DMS53 treated with DMSO at 0.1 percent for 48 hours (cell line): ENCODE results near the gene PRKD2.

Experiments
- DNase-seq: peaks from one replicate; lab custom pipeline; 2025; ENCODE audit not compliant: unreplicated experiment; lab: John Stamatoyannopoulos, UW

The PRKD2 gene

DNA sequence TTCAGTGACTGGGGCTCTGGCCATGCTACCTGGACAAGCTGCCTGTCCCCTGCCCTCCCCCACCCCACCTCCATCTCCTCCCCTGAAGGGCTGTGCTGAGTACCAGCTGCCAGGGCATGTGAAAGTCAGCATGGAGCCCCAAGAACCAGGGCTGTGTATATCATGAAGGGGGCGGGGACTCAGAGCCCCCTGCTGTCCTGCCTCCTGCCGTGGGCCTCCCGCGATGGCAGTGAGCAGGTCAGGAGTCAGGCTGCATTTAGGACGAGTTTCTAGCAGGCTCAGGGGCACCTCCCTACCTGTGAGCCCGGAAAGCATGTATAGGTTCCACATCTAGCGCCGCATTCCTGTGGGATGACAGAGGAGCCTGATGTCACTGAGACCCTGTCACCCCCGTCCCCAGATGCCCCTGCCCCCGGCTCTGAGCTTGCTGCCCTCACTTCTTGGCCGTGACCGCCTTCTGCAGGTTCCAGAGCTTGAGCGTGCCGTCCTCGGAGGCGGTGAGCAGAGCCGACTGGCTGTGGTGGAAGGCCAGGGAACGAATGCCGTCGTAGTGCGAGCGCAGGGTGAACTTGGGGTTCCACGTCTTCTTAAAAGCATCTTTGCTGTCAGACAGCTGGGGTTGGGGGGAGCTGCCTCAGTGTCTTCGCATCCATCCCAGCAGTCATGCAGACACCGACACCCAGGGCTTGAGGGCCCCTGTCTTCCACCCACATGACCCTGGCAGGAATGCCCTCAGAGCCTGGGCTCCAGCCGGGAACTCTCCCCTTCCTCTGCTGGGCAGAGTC is 8.3 kb upstream of the PRKD2 start:
- no peak for DNase-seq

DNA sequence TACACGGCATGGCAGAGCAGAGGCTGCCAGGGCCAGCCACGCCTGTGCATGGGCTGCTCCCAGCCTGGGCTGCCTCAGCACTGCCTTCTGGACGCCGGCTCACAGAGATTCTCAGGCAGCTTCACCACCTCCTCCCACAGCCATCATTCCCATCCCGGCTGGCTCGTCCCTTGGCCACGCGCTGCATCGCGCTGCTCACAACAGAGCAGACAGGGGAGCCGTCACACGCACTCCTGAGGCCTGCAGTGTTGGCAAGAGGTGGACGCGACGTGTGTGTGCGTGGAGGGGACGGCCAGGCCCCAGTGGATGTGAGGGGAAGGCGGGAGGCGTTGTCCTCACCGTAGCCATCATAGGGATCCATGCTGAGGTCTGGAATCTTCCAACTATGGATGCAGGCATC is 7.6 kb upstream of the PRKD2 start:
- no peak for DNase-seq

DNA sequence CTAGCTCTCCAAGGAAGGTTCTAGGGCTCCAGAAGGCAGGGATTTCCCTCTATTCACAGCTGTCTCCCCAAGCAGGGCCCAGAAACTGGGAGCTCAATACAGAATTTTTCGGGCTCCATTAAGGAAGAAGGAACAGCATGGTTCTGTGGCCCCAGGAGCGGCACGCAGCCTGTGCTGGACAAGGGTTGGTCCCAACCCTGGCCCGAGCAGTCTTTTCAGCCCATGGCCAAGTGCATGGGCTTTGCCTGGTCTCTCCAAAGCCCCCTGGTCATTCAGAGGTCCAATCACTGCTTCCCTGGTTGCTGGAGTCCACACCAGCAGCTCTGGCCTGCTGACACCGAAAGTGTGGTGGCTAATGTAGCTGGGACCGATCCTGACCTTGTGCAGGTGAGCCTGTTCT is 6.6 kb upstream of the PRKD2 start:
- DNase-seq = no peak

DNA sequence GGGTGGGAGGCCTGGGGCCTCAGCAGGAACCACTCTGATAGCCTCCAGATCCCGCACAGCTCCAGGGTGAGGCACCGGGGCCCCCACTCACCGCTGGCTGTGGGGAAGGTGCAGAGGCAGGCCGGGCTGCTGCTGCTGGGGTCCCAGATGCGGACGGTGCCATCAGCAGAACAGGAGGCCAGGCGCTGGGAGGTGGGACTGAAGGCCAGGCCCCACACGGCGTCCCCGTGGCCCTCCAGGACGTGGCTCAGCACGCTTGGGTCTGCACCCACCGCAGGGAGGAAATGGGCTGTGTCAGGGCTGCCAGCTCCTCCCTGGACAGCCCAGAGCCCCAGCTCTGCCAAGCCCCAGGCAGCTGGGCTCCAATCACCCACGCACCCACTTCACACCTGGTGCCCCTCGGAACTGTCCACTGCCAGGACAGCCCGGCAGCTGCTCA is 6.1 kb upstream of the PRKD2 start:
- DNase-seq = no peak

DNA sequence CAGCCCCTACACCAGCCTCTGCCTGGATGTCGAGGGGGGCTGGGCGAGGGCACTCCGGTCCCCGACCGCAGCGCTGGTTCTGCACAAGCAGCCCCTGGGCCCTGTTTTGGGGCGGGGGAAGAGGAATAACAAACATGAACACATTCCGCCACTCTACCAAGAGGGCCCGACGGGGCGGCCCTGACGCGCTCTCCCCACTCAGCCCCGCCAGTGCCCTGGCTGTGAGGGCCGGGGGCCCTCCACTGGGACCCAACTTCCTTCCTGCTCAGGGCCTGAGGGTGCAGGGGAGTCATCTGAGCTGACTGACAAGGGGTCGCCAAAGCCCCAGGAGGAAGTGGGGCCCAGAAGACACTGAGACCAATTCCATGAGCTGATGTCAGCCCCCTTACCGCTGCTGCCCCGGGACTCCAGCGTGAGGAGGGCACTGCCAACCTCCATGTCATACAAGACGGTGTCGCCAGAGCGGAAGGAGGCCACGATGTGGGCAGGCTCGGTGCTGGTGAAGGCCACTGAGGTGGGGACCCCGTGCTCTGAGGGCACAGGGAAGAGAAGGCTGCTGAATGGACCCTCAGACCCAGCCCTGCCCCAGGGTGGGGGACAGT is 5.6 kb upstream of the PRKD2 start:
- no peak for DNase-seq

DNA sequence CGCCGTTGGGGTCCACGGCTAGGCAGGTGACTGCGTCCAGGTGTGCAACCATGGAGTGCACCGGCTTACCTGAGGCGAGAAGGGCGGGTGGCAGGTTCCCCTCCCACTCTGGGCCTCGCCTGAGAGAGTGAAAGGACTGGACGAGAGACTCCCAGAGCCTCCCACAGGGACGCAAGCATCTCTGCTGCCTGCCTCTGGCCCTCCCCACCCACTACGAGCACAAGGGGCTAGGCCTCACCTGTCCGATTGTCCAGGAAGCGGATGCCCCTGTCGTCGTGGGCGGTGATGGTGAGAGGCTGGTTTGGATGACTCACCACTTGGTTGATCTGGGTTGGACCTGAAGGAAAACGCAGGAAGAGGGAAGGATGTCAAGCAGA is 5.1 kb upstream of the PRKD2 start:
- no peak for DNase-seq

DNA sequence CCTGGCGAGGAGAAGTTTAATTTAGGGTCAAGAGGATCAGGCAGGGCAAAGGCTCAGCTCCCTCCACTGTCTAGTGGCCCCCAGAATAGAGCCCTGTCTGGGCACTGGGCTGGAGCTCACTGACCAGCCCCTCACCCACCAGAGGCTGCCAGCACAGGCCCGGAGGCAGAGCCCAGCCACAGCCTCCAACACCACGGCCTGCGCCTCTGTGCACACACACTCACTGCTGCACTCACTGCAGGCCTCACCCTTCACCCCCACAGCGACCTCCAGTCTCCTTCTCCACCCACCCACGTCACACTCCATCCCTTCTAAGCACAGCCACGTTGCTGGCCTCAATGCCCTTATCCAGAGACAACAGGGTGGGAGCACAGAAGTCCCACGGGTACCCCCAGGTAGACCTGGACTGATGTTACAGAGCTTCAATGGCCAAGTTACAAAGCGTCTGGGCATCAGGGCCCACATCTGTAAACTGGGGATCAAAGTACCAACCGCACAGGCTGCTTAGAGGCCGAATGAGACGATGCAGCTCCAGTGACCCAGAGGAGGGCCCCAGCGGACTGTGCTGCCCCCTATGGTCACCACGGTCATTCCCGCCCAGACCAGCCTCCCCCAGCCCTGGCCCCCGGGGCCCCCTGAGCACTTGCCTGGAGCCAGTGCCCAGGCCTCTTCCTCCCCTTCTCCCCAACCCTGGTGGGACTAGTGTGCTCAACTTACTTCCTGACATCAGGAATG is 4.5 kb upstream of the PRKD2 start:
- no peak for DNase-seq

DNA sequence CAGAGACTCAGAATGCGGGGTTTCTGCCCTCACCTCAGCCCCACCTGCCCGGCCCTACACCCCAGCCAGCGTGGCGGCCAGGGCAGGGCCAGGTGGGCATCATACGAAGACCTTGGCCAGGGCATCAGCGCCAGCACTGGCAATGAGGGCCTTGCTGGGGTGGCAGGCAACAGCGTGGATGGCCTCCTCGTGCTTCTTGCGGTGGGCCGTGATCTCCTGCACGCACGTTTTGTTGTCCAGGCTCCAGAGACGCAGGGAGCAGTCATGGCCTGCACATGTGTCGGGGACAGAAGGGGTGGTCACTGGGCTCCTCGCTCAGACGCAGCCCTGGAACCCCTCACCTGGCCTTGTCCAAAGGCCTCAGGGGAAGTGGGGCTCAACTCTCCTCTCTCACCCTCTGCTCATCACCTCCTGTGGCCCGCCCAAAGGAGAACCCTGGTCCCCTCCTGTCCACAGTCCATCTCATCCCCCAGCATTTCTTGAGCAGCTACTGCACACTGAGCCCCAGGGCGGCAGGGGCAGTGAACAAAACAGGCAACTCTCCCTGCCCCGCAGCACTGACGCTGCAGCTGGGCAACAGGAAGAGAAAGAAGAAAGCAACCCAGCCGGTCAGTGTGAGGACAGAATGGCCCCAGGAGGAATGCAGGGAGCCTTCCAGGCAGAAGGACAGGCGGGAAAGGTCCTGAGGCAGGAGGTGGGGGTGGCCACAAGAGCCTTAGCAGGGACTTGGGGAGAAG is 3.8 kb upstream of the PRKD2 start:
- no peak for DNase-seq

DNA sequence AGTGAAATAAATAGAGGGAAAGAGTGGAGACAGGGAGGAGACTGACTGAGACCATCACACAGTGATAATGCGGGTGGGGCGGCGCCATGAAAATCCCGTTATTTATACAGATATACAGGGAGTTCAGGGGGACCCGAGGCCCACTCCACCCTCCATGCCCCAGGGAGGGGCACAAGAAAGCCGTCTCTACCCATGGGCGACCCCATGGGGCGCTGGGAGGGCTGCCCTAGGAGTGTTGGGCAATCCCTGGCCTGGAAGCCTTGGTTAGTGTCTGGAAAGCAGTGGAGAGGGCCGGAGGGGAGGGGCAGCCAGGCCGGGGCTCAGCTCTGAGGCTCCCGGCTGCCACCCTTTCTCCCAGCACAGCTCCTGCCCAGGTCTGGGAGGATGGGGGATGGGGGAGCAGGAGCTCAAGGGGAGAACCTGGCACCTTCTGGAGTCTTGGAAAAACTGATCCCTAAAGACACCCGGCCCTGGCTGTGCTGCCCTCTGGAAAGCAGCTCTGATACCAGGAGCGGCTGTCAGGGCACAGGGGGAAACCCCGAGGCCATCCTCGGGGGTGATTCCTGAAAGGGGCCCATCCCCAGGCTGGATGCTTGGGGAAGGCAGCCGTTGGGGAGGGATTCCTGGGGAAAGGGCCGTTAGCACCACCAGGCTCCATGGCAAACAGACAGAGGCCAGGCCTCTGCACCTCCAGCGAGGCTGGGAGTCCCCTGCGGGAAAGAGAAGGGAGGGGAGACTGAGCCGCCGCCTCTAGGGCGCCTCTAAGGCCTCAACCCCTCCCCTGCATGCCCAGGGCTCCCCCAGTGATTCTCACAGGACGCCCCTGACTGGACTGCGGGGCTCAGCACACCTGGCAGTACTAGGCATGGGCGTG is 3.0 kb upstream of the PRKD2 start:
- DNase-seq = no peak

DNA sequence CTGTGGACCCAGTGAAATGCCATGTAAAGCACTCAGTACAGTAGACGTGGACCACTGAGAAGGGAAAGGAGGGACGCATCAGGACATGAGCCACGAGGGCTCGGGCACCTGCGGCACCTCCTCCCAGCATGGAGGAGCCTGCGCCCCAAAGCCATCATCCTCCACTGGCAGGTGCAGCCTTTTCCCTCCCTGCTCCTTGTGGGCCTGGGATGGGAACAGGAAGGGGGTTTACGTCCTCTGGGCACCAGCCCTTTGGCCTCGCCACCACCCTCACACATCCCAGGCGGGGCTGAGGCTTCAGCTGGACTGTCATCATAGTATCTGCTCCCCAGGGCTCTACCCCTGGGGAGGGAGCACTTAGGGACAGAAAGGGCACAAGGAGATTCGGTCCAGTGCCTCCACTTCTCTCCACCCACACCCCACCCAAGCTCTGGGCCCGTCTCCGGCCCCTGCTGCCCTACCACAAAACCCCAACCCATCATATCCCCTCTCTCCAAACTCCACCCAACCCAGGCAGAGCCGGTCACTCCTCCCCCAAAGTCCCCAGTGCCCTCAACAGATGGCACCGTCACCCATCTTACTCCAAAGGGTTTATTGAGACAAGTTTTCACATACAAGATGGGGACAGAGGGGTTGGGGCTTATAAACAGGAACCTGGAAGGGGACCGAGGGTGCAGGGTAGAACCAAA is 2.2 kb upstream of the PRKD2 start:
- no peak for DNase-seq

DNA sequence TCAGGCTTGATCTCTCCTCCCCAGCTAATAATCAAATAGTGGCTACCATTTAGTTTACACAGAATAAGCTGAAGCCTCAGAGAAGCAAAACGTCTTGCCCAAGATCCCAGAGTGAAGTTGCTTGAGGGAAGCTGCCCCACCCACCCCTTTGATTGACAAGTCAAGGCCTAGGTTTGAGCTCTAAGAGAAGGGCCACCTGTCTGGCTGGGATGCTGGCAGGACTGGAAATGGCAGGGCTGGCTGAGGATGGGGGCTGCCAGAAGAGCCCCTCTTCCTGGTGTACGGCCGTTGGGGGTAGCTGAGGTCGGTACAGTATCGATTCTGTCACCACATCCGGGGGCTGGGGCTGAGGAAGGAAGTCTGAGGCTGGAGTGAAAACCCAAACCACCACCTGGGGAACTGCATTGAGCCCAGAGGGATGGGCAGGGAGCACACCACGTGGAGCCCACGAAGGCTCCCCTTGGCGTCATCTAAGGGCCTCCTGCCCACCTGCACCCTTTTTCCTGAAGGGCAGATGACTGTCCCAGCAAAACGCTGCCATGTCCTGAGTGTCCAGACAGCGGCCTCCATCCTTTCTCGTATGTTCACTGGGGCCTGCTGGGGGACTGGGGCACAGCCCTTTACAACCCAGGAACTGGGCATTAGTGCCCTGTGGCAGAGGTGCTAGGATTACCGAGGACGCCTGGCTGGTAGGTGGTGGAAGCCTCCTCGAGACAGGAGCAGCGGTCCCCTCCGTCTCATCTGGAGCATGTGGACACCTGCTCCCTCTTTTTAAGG is 1.4 kb upstream of the PRKD2 start:
- DNase-seq = peak; percentile 35

DNA sequence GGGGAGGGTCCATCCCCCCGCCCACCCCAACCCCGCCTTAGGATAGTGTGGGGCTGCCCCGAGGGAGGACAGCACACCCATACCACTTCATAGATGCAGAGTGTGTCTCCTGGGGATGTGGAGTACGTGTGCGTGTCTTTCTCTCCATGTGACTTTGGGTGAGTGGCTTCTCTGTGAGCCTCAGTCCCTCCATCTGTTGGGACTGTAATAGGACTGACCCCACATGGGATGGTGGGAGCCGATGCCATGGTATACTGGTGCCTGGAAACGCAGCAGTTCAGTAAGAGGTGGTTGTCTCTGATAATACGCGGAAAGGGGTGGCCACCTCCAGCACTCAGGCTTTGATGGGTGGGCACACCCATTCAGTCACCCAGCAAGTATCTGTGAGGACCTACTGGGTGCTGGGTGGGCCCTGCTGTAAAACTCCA is 816 bp upstream of the PRKD2 start:
- peak; percentile 14 for DNase-seq

DNA sequence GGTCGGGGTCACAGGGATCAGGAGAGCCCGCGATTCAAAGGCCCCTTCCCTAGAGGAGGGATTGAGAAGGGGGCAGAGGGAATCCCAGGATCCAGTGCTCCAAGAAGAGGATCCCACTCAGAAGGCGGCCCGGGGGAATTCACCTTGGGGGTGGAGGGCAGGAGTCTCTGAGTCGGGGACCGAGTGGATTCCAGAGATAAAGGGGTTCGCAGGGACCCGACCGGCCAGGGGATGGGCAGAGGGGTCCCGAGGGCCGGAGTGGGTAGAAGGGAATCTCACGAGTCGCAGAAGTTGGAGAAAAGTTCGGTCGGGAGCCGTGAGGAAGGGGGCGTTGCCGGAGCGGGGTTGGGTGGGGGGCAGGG is 261 bp downstream of the PRKD2 start:
- no peak for DNase-seq

DNA sequence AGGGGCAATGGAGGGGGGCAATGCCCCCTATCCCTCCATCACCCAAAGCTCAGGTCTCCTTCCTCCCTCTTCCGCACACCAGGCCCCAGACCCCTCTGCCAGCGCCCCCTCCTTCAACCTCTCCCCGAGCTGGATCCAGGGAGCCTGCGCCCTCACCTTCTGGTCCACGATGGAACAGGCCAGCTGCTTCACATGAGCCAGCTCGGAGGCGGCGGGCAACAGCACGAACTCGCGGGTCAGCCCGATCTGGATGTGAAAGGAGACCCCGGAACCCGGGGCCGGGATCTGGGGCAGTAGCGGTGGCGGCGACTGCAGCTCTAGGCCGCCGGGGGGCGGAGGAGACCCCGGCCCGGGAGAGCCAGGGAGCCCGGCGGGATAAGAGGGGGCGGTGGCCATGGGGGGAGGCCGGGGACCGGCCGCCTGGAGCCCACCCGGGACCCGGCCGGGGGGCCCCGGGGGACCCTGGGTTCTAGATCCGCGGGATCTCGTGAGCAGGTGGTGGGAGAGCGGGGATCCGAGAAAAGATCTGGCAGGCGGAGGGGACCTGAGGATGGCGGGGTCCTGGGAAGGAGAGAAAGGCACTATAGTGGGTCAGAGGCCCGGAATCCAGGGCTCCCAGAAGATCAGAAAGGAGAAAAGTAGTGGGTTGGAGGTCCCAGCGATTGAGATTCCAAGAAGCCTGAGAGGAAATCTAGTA is 791 bp downstream of the PRKD2 start:
- no peak for DNase-seq

DNA sequence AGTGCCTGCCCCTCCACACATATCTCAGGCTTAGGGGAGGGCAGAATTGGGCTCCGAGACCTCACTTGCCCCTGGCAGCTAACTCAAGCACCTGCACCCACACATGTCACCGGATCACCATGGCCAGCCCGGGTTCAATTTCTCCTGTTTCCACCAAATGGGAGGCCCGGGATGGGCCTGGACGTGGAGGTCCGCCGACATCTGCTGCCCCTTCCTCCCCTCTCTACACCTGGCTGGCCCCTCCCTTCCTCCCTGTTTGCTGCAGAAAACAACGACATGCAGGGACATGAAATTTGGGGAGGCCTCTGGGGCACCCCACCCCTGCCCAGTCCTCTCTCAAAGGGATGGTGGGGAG is 1.3 kb downstream of the PRKD2 start:
- no peak for DNase-seq

DNA sequence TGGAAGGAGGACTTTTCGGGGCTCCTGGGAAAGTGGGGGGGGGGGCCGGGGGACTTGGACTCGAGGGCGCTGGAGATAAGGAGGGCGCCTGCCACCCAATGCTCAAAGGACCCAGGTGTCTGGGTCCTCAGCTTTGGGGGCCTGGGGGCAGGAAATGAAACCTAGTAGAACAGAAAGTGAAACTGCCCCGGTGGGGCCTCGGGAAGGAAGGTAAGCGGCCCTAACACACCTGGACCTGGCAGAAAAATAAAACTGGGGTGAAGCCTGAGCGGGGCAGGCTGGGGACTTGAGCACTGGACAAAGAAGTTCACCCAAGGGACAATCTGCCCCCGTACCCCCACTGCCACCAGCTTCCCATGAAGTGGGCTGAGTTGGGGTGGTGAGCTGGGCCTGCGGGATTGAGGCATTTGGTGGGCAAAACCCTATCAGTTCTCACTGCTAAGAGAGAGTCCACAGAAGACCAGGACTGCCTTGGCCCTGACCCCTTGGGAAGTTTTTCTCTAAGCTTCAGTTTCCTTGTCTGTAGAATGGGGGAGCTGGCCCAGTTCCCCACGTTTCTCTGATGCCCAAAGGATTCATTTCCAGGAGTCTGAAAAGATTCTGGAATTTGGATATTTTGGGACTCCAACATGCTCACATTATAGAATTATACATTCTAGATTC is 2.3 kb downstream of the PRKD2 start:
- peak; percentile 68 for DNase-seq

DNA sequence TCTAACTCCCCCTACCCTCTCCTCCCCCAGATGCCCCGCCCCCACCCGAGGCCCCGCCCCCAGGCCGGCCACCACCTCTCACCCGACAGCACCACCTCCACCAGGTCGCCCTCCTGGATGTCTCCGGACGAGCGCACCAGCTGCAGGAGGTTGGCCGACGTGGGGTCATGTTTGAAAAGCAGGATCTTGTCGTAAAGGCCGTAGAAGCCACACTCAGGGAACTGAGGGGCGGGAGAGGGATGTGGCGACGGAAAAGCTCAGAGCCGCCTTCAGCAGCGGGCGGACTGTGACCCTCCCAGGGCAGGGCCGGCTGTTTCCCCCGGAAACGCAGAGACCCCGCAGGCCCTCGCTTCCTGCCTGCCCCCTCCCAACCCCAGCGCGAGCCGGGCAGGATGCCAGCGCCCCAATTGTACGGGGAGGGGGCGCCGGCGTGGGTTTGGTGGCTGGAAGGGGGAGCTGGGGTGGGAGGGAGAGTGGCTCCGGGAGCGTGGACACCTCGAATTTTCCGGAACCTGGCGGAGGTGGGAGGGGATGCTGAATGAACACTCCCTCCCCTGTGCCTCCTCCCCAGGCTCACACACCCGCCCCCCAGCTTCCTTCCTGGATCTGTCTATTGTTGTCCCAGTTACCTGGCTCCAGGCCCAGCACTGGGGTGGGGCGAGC is 3.0 kb downstream of the PRKD2 start:
- DNase-seq = peak; percentile 79
